GM06990 (cell line): Measurements from ENCODE around the gene CLSTN1.
"Not testable (repeated sequence)": the region's sequence is repeated elsewhere in the genome, so short reads cannot be mapped to it uniquely, and the experiment has no call there.

Experiments used
- DNase-seq: peaks from one replicate; pipeline ENCODE4 v3.0.0-alpha.2; 2011; ENCODE audit not compliant: insufficient read length; ENCODE audit errors: extremely low read depth
- H3K27me3 ChIP-seq: replicated peaks from 2 replicates; pipeline ENCODE4 v1.6.0; 2011; ENCODE audit warnings: low read length; ENCODE audit not compliant: control insufficient read depth, insufficient read depth
- H3K36me3 ChIP-seq: 2 replicates; pipeline ENCODE4 v1.5.1; 2011; ENCODE audit warnings: low read length; ENCODE audit not compliant: control insufficient read depth, insufficient read depth
- H3K4me3 ChIP-seq: replicated peaks from 2 replicates; pipeline ENCODE4 v1.5.1; 2011; ENCODE audit warnings: low read depth, mild to moderate bottlenecking, control low read depth, low read length
- TF ChIP-seq, protein P1 (sequence below): IDR thresholded peaks from 2 replicates; pipeline ENCODE4 v1.5.1; 2011; ENCODE audit warnings: low read length, control low read depth, mild to moderate bottlenecking, inconsistent platforms; ENCODE audit not compliant: insufficient read depth, poor library complexity, severe bottlenecking

Gene CLSTN1

DNA sequence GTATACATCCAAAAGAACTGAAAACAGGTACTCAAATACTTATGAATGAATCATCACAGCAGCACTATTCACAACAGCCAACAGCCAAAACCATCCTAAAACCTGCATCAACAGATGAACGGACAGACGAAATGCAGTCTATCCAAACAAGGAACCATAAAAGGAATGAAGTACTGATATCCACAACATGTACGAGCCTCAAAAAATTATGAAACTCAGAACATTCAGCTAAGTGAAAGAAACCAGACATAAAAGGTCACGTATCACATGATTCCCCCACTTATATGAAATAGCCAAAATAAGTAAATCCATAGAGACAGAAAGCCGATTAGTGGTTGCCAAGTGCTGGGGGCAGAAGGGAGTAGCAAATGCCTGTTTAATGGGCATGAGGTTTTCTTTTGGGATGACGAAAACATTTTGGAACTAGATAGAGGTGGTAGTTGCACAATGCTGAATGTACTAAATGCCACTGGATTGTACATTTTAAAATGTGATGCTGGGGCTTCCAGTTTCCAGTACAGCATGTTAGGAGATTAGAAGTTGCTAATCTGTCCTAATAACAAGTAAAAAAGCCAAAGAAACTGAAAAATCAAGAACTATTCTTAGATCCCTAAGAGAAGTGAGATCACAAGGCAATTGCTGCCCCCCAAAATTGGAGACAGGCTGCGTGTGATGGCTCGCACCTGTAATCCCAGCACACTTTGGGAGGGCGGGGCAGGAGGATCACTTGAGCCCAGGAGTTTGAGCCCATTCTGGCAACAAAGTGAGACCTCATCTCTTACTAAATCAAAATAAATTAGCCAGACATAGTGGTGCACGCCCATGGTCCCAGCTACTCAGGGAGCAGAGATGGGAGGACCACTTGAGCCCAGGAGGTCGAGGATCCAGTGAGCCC is 25.3 kb downstream of the CLSTN1 start:
- Histone ChIP-seq H3K27me3 (no peaks in the 10 kb centered on the region), H3K36me3 (no peaks in the 10 kb centered on the region), H3K4me3 (no peak overlapping the region)
- no peak for DNase-seq
- TF ChIP-seq, protein P1, sequence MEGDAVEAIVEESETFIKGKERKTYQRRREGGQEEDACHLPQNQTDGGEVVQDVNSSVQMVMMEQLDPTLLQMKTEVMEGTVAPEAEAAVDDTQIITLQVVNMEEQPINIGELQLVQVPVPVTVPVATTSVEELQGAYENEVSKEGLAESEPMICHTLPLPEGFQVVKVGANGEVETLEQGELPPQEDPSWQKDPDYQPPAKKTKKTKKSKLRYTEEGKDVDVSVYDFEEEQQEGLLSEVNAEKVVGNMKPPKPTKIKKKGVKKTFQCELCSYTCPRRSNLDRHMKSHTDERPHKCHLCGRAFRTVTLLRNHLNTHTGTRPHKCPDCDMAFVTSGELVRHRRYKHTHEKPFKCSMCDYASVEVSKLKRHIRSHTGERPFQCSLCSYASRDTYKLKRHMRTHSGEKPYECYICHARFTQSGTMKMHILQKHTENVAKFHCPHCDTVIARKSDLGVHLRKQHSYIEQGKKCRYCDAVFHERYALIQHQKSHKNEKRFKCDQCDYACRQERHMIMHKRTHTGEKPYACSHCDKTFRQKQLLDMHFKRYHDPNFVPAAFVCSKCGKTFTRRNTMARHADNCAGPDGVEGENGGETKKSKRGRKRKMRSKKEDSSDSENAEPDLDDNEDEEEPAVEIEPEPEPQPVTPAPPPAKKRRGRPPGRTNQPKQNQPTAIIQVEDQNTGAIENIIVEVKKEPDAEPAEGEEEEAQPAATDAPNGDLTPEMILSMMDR, result no peak

DNA sequence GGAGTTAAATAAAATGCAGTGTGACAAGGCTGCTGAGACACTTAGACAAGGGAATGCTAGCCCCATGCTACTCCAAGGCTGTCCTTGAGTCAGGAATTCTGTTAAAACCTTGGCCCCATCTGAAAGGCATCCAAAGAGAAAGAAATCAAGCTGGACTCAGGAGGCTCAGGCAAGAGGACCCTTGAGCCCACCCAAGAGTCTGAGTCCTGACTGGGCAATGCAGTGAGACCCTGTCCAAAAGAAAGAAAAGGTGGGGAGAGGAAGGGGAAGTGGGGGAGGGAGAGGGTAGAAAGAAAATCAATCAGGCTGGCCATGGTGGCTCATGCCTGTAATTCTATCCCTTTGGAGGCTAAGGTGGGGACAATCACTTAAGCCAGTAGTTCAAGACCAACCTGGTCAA is 26.7 kb downstream of the CLSTN1 start:
- no peaks in the 10 kb centered on the region for H3K36me3 ChIP-seq
- TF ChIP-seq, protein P1, result no peak
- no peak overlapping the region for H3K4me3 ChIP-seq
- no peak for DNase-seq
- H3K27me3 ChIP-seq, result no peaks in the 10 kb centered on the region

DNA sequence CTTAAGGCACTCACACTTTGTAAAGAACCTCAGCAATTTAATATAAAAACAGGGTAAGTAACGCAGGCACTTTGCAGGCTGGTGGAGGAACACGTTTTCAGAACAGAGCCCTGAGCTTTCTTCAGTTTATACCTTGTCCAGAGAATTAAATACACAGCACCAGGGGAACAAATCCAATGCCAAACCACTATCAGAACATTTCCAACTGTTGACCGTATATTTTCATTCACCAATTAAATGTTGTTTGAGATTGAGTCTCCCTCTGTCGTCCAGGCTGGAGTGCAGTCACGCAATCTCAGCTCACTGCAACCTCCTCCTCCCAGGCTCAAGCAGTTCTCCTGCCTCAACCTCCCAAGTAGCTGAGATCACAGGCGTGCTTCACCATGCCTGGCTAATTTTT is 29.7 kb downstream of the CLSTN1 start:
- Histone ChIP-seq H3K4me3 (no peak overlapping the region), H3K36me3 (no peaks in the 10 kb centered on the region), H3K27me3 (no peaks in the 10 kb centered on the region)
- TF ChIP-seq, protein P1, result no peak
- DNase-seq, result no peak

DNA sequence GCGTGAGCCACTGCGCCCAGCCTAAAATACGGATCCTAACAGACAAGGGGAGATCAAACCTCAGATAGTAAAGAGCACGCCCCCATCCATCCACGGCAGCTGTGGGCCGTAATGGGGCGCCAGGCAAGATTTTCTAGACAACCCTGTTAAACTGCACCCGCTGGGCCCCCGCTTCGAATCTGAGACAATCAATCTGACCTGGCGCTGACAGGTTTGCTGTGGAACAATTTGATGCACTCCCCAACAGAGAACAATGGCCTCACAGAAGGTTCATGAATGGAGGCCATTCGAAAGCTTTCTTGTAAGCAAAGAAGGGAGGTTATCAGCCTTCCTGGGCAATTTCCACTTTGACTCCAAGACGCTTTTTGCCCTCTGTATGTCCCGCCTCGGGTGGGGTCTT is 30.5 kb downstream of the CLSTN1 start:
- TF ChIP-seq, protein P1, result no peak
- H3K27me3 ChIP-seq, result no peaks in the 10 kb centered on the region
- no peaks in the 10 kb centered on the region for H3K36me3 ChIP-seq
- no peak for DNase-seq
- no peak overlapping the region for H3K4me3 ChIP-seq

DNA sequence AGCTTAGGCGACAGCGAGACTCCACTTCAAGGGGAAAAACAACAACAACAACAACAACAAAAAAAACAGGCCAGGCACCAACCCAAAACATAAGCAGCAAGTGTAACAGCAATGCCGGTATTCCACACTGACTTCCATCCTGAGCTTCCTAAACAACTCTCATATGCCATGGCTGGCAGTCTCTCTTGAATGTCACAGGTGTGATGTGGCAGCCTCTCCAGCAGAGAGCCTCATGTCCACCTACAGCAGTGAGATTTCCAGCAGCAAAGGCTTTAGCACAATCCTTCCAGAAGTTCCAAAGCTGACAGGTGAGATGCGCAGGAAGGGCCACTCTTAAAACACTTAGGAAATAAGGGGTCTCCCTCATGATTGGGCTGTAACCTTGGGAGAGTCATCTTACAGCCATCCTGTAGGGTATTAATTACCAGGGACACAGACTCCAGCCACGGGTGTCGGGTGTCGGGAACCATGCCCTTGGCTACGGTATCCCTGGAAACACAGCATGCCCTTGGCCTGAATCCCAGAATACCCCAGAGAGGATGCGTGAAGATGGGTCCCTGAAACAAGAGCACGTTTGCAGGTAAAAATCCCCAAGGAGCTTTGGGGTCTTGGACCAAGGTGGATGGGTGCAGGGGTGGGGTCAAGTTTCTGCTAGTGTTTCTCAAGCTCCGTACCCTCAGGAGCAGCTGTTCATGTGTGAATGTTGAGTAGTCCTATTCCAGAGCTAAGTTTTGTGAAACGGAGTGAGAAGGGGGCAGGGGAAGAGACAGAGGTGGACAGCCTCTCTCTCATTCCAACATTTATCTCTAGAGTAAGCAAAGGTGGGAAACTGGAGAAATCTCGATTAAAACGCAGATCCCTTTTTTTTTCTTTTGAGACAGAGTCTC is 31.4 kb downstream of the CLSTN1 start:
- TF ChIP-seq, protein P1, result no peak
- DNase-seq, result no peak

DNA sequence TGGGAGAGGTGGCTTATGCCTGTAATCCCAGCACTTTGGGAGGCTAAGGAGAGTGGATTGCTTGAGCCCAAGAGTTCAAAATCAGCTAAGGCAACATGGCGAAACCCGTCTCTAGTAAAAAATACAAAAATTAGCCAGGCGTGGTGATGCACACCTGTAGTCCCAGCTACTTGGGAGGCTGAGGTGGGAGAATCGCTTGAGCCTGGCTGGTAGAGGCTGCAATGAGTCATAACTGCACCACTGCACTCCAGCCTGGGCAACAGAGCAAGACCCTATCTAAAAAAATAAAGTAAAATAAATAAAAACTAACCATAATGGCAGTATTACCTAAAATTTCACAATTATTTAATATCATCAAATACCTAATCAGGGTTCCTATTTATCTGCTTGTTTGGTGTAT is 34.1 kb downstream of the CLSTN1 start:
- H3K4me3 ChIP-seq, H3K36me3 ChIP-seq, H3K27me3 ChIP-seq, DNase-seq: not testable (repeated sequence)

More for the DNA sequence above, 31.4 kb downstream of the CLSTN1 start:
- Histone ChIP-seq H3K27me3 (no peaks in the 10 kb centered on the region), H3K36me3 (no peaks in the 10 kb centered on the region), H3K4me3 (no peak overlapping the region)
